C1 segment of cervical spinal cord (tissue), 14 donors: ENCODE results near the gene GATA3.

Experiments used
- DNase-seq, 14 donors: peaks; one replicate each; lab custom pipeline; 2025; lab: John Stamatoyannopoulos, UW

Gene GATA3

GRCh38 chr10:8037941-8038894, 16.3 kb upstream of the GATA3 start:
- DNase-seq, result no peak

GRCh38 chr10:8039321-8039881, 15.1 kb upstream of the GATA3 start:
- no peak for DNase-seq

GRCh38 chr10:8040651-8041050, 13.8 kb upstream of the GATA3 start:
- DNase-seq, result no peak

GRCh38 chr10:8041284-8041991, 13.1 kb upstream of the GATA3 start:
- DNase-seq, result no peak

DNA sequence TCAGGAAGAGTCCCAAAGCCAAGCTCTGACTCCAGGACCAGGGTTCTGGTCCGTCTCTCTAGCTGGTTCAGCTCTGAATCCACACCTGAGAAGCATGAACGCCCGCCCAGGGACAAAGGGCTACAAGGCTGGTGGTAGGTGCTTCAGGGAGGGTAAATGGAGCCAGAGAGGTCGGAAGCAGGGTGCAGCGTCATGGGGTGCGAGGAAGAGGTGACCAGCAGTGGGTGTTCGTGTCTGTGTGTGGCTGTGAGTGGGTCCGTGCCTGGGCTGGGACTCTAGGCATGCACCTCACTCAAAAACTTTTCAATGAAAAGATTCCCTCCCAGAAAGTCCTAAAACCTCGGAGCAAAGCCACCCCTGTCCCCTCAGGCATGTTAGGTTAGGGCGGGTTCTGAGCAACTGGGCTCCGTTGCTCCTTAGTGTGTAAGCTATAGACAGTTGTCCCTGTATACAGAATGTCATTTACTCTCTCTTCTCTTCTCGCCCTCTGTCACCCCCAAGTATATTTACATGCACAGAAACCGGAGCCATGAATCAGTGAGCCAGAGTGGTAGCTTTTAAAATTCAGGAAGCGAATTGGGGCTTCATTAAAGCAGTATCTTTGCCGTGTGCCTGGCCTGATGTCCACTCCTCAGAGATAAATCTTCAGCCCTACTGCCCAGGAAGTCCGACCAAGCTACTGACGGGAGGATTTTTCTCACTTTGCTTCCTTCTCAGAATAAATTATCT, 12.3 kb upstream of the GATA3 start:
- DNase-seq, result no peak

DNA sequence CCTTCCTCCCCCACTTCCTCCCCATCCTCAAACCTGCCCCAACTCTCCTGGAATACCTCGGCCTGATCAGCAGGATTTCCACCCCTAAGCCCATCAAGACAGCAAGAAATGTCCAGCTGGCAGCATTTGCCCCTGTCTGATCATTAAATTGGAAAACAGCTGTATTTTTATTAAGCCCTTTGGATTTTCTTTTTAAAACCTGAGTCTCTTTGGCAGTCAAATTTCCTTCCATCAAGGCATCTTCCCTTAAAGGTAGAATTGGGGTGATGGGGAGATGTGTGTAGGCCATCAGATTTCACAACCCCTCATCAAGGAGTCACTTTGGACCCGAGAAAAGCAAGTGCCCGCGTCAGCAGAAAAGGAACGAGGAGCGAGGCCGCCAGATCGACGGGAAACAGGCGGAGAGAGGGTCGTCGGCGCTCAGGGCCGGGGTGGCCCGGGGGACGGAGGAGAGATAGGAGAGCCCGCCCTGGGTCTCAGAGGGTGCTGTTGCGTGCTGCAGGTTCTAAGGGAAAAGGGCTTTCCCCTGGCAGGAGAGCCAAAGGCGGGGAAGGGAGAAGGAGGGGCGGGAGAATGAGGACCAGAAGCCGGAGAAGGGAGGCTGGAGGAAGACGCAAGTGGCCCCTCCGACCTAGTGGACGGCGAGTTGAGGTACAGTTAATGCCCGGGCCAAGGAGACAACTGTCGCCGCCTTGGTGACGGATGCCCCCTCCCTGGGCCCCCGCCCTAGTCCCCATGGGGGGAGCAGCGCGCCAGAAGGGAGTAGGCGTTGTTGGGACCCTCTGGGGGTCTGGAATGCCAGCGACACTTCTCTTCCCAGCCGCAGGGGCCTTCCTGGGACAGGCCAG, 11.5 kb upstream of the GATA3 start:
- no peak for DNase-seq

DNA sequence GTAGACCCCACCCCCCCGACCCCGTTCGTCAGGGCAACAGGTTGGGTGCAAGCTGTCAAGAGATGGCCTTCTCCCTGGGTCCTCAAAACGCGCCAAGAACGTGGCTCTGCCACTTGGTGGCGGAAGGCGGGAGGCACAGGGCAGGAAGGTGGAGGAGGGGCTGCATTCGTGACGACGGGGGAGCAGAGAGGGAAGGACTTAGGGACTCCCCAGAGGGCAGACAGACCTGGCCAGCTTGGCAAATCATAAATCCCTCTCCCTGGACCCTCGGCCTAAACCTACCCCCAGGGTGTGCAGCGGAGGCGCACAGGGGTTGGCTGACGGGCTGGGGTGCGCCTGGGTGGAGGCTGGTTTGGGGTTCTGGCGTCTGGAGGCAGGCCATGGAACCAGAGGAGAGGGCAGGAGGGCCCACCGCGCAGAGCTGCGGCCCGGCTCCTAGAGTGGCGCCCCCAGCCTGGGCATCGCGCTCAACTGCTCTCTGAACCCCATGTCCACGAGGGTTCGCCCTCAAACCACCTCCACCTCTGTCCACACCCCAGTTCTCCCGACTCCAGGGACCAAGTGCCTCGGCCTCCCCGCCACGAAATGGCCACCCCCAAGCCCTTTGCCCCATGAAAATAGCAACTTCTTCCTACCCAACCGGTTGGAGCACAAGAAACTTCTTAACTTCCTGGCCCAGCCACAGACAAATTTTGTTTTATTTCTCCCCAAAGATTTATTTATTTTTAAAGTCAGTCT, 10.8 kb upstream of the GATA3 start:
- DNase-seq, result no peak

DNA sequence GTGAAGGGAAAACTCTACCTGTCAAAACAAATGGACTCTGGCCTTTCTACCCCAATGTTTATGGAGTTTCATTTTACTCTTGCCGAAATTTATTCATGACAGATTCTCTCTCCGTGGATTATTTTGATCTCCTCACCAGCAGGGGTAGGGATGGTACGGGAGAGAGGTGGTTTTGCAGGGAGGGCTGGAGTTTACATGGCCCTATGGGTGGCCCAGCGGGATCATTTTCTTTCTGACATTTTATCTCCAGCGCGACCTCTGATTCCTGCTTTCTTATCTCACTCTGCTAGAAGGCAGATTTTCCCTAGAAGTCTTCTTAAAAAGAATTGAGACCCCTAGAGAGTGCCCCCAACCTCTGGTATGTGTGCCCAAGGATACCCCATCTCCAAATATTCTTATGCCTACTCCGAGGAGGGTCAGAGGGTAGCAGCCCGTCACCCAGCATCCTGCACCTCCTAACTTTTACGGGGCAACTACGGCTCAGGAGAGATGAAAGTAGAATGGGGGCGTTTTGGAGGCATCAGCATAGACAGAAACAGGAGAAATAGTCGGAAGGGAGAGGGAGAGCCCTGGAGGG, 10.1 kb upstream of the GATA3 start:
- no peak for DNase-seq

DNA sequence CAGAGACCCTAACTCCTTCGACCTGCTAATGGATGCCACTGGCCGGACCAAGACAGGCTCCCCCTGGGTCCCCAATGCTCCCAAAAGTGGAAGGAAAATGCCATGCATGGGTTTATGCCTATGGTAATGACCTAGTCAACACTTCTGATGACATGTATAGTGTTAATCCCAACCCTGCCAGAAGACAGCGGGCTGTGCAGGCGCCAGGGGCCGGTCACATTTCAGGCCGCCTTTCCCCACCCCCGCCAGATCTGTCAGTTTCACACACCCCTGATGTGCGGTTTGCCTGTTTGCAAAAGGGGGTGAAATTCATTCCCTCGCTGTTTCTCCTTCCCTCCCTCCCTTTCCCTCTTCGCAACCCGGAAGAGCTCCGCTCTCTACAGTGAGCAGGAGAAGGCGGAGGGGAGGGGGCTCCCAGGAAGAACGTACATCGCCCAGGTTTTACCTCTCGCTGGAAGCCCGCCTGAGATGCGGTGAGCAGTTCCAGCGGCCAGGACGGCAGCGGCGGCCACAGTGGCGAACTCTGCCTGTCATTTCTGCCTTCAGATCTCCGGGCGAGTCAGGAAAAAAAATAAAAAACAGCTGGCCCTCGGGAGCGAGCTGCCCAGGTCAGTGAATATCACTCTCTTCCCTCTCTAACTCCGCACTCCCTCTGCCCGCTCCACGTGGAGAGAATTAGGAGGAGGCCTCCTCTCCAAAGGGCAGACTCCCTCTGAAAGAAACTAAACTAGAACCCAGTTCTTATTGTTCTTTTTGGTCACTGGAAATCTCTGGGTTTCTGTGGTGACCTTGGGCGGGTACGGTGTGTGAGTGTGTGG, 9.4 kb upstream of the GATA3 start:
- DNase-seq, result no peak

GRCh38 chr10:8045726-8046494, 8.6 kb upstream of the GATA3 start:
- no peak for DNase-seq

GRCh38 chr10:8047452-8048280, 6.8 kb upstream of the GATA3 start:
- DNase-seq, result no peak

GRCh38 chr10:8048281-8049008, 6.0 kb upstream of the GATA3 start:
- peak in 1 of 14 donors; percentile 1 for DNase-seq

GRCh38 chr10:8049045-8049864, 5.2 kb upstream of the GATA3 start:
- DNase-seq, result no peak

- DNase-seq, result no peak
These were observed 4.5 kb upstream of the GATA3 start for GRCh38 chr10:8049865-8050555.

DNA sequence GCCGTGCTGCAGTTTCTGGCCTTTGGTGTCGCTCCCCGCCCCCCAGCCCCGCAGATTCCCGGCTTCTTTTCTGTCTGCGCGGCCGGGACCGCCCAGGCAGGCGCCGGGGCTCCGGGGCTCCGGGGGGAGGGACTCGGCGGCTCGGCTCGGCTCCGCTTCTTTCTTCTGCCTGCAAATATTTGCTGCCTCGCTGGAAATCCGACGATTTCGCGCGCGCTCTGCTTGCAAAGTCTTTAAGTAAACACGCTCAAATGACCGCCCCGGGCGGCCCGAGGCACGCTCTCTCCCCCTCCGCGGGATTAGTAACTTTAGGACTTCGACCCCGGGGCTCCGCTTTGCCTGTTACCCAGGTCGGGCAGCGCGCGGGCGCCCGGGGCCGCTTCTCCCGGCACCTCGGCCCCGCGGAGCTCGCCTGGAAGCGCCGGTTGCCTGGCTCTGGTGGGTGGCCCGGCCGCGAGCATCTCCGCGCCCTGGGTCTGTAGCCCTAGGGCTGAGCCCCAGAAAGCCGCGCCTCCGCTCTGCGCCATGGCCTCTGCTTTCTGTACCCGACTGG, 3.9 kb upstream of the GATA3 start:
- no peak for DNase-seq
